Fibroblast of villous mesenchyme (primary cell): ENCODE measurements around the gene IL36B. TPM values are rescaled to one million over a fixed set of nuclear protein-coding genes. Genes with fewer than 3 reads are reported as not detected.

Experiments
- DNase-seq: peaks from one replicate; pipeline ENCODE4 v3.0.0-alpha.2; 2010; ENCODE audit warnings: low read depth
- H3K4me3 ChIP-seq: 2 replicates; pipeline ENCODE4 v1.5.1; 2011; ENCODE audit warnings: low read depth, mild to moderate bottlenecking, low read length
- CTCF ChIP-seq: IDR thresholded peaks from 2 replicates; pipeline ENCODE4 v1.5.1; 2012; ENCODE audit warnings: low read depth, mild to moderate bottlenecking, low read length; ENCODE audit not compliant: insufficient read depth
- total RNA-seq: library from RNA; depleted of rRNA; stranded (reverse); fragments of >200 nt; gene quantifications from 2 replicates; pipeline ENCODE4 v1.2.3, GENCODE V29; 2012

IL36B gene
- total RNA-seq, 1 donor: not detected

- no peak for TF ChIP-seq CTCF
- DNase-seq: no peak
- H3K4me3 ChIP-seq: no peak overlapping the region
Observed at GRCh38 chr2:113039719-113040118, 12.9 kb downstream of the IL36B start.

- DNase-seq: no peak
- H3K4me3 ChIP-seq: no peak overlapping the region
- TF ChIP-seq CTCF: no peak
Observed at GRCh38 chr2:113039158-113039557, 13.5 kb downstream of the IL36B start.

- no peak overlapping the region for H3K4me3 ChIP-seq
- no peak for TF ChIP-seq CTCF
- no peak for DNase-seq
Observed at GRCh38 chr2:113038291-113038690, 14.4 kb downstream of the IL36B start.

- DNase-seq: no peak
- TF ChIP-seq CTCF: no peak
- H3K4me3 ChIP-seq: no peak overlapping the region
Observed at GRCh38 chr2:113036763-113037162, 15.9 kb downstream of the IL36B start.

GRCh38 chr2:113034016-113034415 lies 18.7 kb downstream of the IL36B start:
- no peak for TF ChIP-seq CTCF
- no peak for DNase-seq
- H3K4me3 ChIP-seq: no peak overlapping the region

- no peak overlapping the region for H3K4me3 ChIP-seq
Observed at GRCh38 chr2:113032737-113033136, 19.9 kb downstream of the IL36B start.

More at GRCh38 chr2:113032737-113033136, 19.9 kb downstream of the IL36B start:
- no peak for TF ChIP-seq CTCF
- no peak for DNase-seq
